Prostate gland (tissue), 2 donors: ENCODE data around the gene RIT2.

ENCODE experiments used
- CTCF ChIP-seq, 4 experiments: fragments of 200-600 bp in 2 of 4; fragments of 450-650 bp in 2 of 4; sonication (generic) in 2 of 4; IDR thresholded peaks; 1 replicate in 3 of 4; 2 replicates in 1 of 4; pipeline ENCODE4 v1.5.1; 2016 to 2019; ENCODE audit warnings: antibody characterized with exemption in 4 of 4, mild to moderate bottlenecking in 2 of 4, moderate library complexity in 2 of 4
- POLR2A ChIP-seq: fragments of 450-650 bp; IDR thresholded peaks from one replicate; pipeline ENCODE4 v1.6.1; 2016; ENCODE audit warnings: antibody characterized with exemption, mild to moderate bottlenecking
- POLR2AphosphoS5 ChIP-seq: sonication (generic); formaldehyde crosslinking; IDR thresholded peaks from one replicate; pipeline ENCODE4 v1.6.1; 2017; ENCODE audit warnings: antibody characterized with exemption

- no peak for TF ChIP-seq CTCF (IDR thresholded peaks at IDR 0.05)
- TF ChIP-seq POLR2AphosphoS5 = no peak
- TF ChIP-seq POLR2A = no peak
These were observed 159.2 kb downstream of the RIT2 start for GRCh38 chr18:42956287-42956686.
